Measurements from ENCODE around the gene TREML1.

DNA sequence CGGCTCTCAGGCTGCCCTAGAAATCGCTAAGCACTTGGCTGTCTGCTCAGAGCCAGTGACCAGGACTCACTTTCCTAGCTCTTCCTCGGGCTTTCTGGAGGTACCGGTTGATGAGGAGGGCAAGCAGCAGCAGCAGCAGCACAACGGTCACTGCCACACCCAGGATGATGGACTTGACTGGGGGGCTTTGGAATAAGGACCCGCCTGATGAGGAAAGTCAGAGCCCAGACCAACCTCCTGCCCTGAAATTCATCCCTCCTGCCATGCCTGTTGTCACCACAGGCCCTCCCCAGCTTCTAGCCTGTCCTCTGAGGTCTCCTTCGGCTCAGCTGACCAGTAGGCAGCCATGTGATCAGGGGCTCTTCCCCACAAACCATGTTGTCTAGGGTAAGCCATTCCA lies 30.6 kb upstream of the TREML1 start:
- TF ChIP-seq, protein P1, sequence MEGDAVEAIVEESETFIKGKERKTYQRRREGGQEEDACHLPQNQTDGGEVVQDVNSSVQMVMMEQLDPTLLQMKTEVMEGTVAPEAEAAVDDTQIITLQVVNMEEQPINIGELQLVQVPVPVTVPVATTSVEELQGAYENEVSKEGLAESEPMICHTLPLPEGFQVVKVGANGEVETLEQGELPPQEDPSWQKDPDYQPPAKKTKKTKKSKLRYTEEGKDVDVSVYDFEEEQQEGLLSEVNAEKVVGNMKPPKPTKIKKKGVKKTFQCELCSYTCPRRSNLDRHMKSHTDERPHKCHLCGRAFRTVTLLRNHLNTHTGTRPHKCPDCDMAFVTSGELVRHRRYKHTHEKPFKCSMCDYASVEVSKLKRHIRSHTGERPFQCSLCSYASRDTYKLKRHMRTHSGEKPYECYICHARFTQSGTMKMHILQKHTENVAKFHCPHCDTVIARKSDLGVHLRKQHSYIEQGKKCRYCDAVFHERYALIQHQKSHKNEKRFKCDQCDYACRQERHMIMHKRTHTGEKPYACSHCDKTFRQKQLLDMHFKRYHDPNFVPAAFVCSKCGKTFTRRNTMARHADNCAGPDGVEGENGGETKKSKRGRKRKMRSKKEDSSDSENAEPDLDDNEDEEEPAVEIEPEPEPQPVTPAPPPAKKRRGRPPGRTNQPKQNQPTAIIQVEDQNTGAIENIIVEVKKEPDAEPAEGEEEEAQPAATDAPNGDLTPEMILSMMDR (IDR thresholded peaks at IDR 0.05), result no peak
- no peak for TF ChIP-seq POLR2A (IDR thresholded peaks at IDR 0.05)
